HEK293 (cell line): ENCODE results near the gene VAPA.

Source experiments
- EGR2 ChIP-seq: fragments of 450-650 bp; formaldehyde crosslinking; IDR thresholded peaks from 2 replicates; pipeline ENCODE4 v1.5.1; 2016; ENCODE audit warnings: low read depth, missing biosample characterization, missing genetic modification characterization
- KLF1 ChIP-seq: fragments of 450-650 bp; formaldehyde crosslinking; IDR thresholded peaks from 2 replicates; pipeline ENCODE4 v1.5.1; 2016; ENCODE audit warnings: missing biosample characterization, missing genetic modification characterization
- KLF9 ChIP-seq: fragments of 450-650 bp; formaldehyde crosslinking; IDR thresholded peaks from 2 replicates; pipeline ENCODE4 v1.5.1; 2016; ENCODE audit warnings: missing biosample characterization, missing genetic modification characterization, low read depth
- OVOL3 ChIP-seq: fragments of 450-650 bp; formaldehyde crosslinking; IDR thresholded peaks from 2 replicates; pipeline ENCODE4 v1.5.1; 2016; ENCODE audit warnings: missing biosample characterization, missing genetic modification characterization
- PBX3 ChIP-seq: sonication (generic); formaldehyde crosslinking; IDR thresholded peaks from 2 replicates; pipeline ENCODE4 v1.8.1; 2022; ENCODE audit warnings: mild to moderate bottlenecking, moderate library complexity, missing genetic modification reagents
- PRDM10 ChIP-seq: fragments of 450-650 bp; formaldehyde crosslinking; IDR thresholded peaks from 2 replicates; pipeline ENCODE4 v1.5.1; 2016; ENCODE audit warnings: missing biosample characterization, missing genetic modification characterization
- PRDM4 ChIP-seq: fragments of 450-650 bp; formaldehyde crosslinking; IDR thresholded peaks from 2 replicates; pipeline ENCODE4 v1.5.1; 2017; ENCODE audit warnings: missing biosample characterization, missing genetic modification characterization
- YY1 ChIP-seq: fragments of 450-650 bp; formaldehyde crosslinking; IDR thresholded peaks from 2 replicates; pipeline ENCODE4 v1.5.1; 2018; ENCODE audit warnings: missing biosample characterization, missing genetic modification characterization
- ZNF202 ChIP-seq: fragments of 450-650 bp; formaldehyde crosslinking; IDR thresholded peaks from 2 replicates; pipeline ENCODE4 v1.5.1; 2016; ENCODE audit warnings: missing biosample characterization, missing genetic modification characterization, borderline replicate concordance
- ZNF23 ChIP-seq: fragments of 450-650 bp; formaldehyde crosslinking; IDR thresholded peaks from 2 replicates; pipeline ENCODE4 v1.5.1; 2016; ENCODE audit warnings: missing biosample characterization, missing genetic modification characterization, borderline replicate concordance
- ZNF26 ChIP-seq: fragments of 450-650 bp; formaldehyde crosslinking; IDR thresholded peaks from 2 replicates; pipeline ENCODE4 v1.5.1; 2016; ENCODE audit warnings: missing biosample characterization, missing genetic modification characterization
- ZNF274 ChIP-seq, 2 experiments: fragments of 200-500 bp in 1 of 2; fragments of 450-650 bp in 1 of 2; sonication (Bioruptor generic) in 1 of 2; formaldehyde crosslinking in 1 of 2; IDR thresholded peaks; 2 replicates each; pipeline versions ENCODE4 v1.5.1 to v1.6.1; 2014 to 2016; ENCODE audit warnings: borderline replicate concordance in 1 of 2, inconsistent platforms in 1 of 2, low read length in 1 of 2, missing biosample characterization in 1 of 2, missing genetic modification characterization in 1 of 2
- ZNF362 ChIP-seq: fragments of 450-650 bp; formaldehyde crosslinking; IDR thresholded peaks from 2 replicates; pipeline ENCODE4 v1.5.1; 2016; ENCODE audit warnings: missing biosample characterization, missing genetic modification characterization
- ZNF518A ChIP-seq: fragments of 450-650 bp; formaldehyde crosslinking; conservative IDR thresholded peaks from 2 replicates; pipeline ENCODE4 v1.5.1; 2016; ENCODE audit warnings: low read depth, missing biosample characterization, missing genetic modification characterization
- ZNF600 ChIP-seq: fragments of 450-650 bp; formaldehyde crosslinking; IDR thresholded peaks from 2 replicates; pipeline ENCODE4 v1.5.1; 2016; ENCODE audit warnings: missing biosample characterization, missing genetic modification characterization
- ZNF677 ChIP-seq: fragments of 450-650 bp; IDR thresholded peaks from 2 replicates; pipeline ENCODE4 v1.5.0; 2018; ENCODE audit warnings: missing biosample characterization, mild to moderate bottlenecking, missing genetic modification characterization, moderate library complexity
- TF ChIP-seq, protein P1 (sequence below): fragments of 450-650 bp; formaldehyde crosslinking; IDR thresholded peaks from 2 replicates; pipeline ENCODE4 v1.5.1; 2017; ENCODE audit warnings: missing biosample characterization, missing genetic modification characterization
- TF ChIP-seq, protein P2 (sequence below): fragments of 450-650 bp; formaldehyde crosslinking; IDR thresholded peaks from 2 replicates; pipeline ENCODE4 v1.5.1; 2017; ENCODE audit warnings: missing biosample characterization, missing genetic modification characterization

Gene VAPA

DNA sequence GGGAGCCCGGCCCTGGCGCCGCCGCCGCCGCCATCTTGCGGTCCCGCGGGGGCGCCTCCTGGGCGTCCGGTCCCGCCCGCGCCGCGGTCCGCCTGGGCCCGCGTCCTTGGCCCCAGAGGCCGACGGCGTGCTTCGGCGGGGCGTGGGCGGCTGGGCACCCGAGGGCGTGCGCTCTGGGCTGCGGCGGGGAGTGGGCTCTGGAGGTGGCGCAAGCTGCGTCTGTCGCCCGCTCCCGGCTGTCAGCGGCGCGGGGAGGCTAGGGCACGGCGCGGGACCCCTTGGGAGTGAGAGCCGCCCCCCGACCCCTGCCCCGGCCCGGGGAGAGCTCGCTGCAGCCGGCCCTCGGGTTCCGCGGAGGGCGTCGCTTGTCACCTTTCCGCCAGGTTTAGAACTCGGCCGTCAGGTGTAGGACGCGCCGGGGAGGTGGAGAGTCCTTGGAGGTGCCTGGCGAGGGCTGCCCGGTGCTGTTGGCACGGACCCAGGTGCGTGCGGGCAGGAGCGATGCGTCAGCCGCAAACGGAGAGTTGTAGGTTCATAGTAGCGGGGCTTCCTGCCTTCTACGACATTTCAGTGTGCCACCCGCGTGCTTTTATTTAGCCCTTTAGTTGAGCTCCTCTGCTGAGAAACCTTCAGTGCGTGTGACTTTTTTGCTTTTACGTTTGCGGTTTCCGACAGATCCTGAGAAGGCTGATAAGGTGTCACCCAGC is 921 bp downstream of the VAPA start (continued):
- TF ChIP-seq ZNF677 (no peak), ZNF600 (tag by site-specific recombination) (no peak), ZNF274 (IDR thresholded peaks at IDR 0.05; ENCODE audit: low read length) (no peak), ZNF274 (tag by site-specific recombination; IDR thresholded peaks at IDR 0.05; ENCODE audit: borderline replicate concordance) (no peak), PRDM4 (tag by site-specific recombination) (no peak), PRDM10 (tag by site-specific recombination) (peak; percentile 27; the same call in 1 of the 2 replicates), EGR2 (tag by site-specific recombination) (0 out of 2 replicates have a peak, but pooled peaks have one; percentile 8), KLF1 (tag by site-specific recombination) (no peak; the same call in 1 of the 2 replicates), KLF9 (tag by site-specific recombination) (0 out of 2 replicates have a peak, but pooled peaks have one; percentile 19), OVOL3 (tag by site-specific recombination) (no peak), ZNF202 (tag by site-specific recombination) (no peak), PBX3 (CRISPR knock-in tag) (no peak), ZNF362 (tag by site-specific recombination) (no peak), ZNF518A (tag by site-specific recombination) (no peak), ZNF23 (tag by site-specific recombination) (no peak), ZNF26 (no peak), YY1 (tag by site-specific recombination) (no peak)
- TF ChIP-seq, protein P1, sequence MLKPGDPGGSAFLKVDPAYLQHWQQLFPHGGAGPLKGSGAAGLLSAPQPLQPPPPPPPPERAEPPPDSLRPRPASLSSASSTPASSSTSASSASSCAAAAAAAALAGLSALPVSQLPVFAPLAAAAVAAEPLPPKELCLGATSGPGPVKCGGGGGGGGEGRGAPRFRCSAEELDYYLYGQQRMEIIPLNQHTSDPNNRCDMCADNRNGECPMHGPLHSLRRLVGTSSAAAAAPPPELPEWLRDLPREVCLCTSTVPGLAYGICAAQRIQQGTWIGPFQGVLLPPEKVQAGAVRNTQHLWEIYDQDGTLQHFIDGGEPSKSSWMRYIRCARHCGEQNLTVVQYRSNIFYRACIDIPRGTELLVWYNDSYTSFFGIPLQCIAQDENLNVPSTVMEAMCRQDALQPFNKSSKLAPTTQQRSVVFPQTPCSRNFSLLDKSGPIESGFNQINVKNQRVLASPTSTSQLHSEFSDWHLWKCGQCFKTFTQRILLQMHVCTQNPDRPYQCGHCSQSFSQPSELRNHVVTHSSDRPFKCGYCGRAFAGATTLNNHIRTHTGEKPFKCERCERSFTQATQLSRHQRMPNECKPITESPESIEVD (tag by site-specific recombination): peak; percentile 63
- TF ChIP-seq, protein P2, sequence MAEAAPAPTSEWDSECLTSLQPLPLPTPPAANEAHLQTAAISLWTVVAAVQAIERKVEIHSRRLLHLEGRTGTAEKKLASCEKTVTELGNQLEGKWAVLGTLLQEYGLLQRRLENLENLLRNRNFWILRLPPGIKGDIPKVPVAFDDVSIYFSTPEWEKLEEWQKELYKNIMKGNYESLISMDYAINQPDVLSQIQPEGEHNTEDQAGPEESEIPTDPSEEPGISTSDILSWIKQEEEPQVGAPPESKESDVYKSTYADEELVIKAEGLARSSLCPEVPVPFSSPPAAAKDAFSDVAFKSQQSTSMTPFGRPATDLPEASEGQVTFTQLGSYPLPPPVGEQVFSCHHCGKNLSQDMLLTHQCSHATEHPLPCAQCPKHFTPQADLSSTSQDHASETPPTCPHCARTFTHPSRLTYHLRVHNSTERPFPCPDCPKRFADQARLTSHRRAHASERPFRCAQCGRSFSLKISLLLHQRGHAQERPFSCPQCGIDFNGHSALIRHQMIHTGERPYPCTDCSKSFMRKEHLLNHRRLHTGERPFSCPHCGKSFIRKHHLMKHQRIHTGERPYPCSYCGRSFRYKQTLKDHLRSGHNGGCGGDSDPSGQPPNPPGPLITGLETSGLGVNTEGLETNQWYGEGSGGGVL (tag by site-specific recombination): 0 out of 2 replicates have a peak, but pooled peaks have one; percentile 30
